SK-N-SH treated with all-trans-retinoic acid at 6 μM for 48 hours (cell line): ENCODE measurements around the gene OLAH.
A peak's percentile ranks its signal among the peaks of the same experiment; 100 is the strongest.

ENCODE experiments used
- ATAC-seq: fragments of 200-7000 bp; cut with Tn5 transposase; 3 replicates; pipeline ENCODE4 v1.9.1; 2020; ENCODE audit warnings: mild to moderate bottlenecking, moderate library complexity
- ARNTL ChIP-seq: fragments of 450-650 bp; formaldehyde crosslinking; IDR thresholded peaks from 2 replicates; pipeline ENCODE4 v1.5.0; 2020; ENCODE audit warnings: low read depth, mild to moderate bottlenecking, moderate library complexity, borderline replicate concordance
- BACH2 ChIP-seq: fragments of 250-450 bp; sonication (Bioruptor Pico); IDR thresholded peaks from 2 replicates; pipeline ENCODE4 v1.9.0; 2021; ENCODE audit warnings: mild to moderate bottlenecking, borderline replicate concordance
- ESRRG ChIP-seq: fragments of 250-450 bp; sonication (Bioruptor Pico); IDR thresholded peaks from 2 replicates; pipeline ENCODE4 v1.6.1; 2021; ENCODE audit warnings: mild to moderate bottlenecking
- GLIS3 ChIP-seq: fragments of 250-450 bp; sonication (Bioruptor Pico); IDR thresholded peaks from 2 replicates; pipeline ENCODE4 v1.5.0; 2020; ENCODE audit warnings: mild to moderate bottlenecking, moderate library complexity
- ISL1 ChIP-seq: fragments of 250-450 bp; sonication (Bioruptor Pico); IDR thresholded peaks from 2 replicates; pipeline ENCODE4 v2.1.2; 2022; ENCODE audit warnings: mild to moderate bottlenecking, moderate library complexity
- OSR1 ChIP-seq: fragments of 250-450 bp; sonication (Bioruptor Pico); IDR thresholded peaks from 2 replicates; pipeline ENCODE4 v1.8.0; 2022; ENCODE audit warnings: moderate library complexity, mild to moderate bottlenecking, inconsistent platforms
- PPARA ChIP-seq: fragments of 250-450 bp; sonication (Bioruptor Pico); IDR thresholded peaks from 2 replicates; pipeline ENCODE4 v1.5.0; 2020; ENCODE audit warnings: mild to moderate bottlenecking, borderline replicate concordance
- RARB ChIP-seq: fragments of 250-450 bp; sonication (Bioruptor Pico); IDR thresholded peaks from 2 replicates; pipeline ENCODE4 v1.8.0; 2021; ENCODE audit warnings: mild to moderate bottlenecking, moderate library complexity
- SNAI2 ChIP-seq: fragments of 250-450 bp; sonication (Bioruptor Pico); IDR thresholded peaks from 2 replicates; pipeline ENCODE4 v1.5.0; 2020; ENCODE audit warnings: mild to moderate bottlenecking, moderate library complexity
- TCF4 ChIP-seq: fragments of 250-450 bp; sonication (Bioruptor Pico); IDR thresholded peaks from 2 replicates; pipeline ENCODE4 v1.8.0; 2021; ENCODE audit warnings: mild to moderate bottlenecking, moderate library complexity, borderline replicate concordance
- TOX ChIP-seq: fragments of 250-450 bp; sonication (Bioruptor Pico); IDR thresholded peaks from 2 replicates; pipeline ENCODE4 v1.8.0; 2021; ENCODE audit warnings: mild to moderate bottlenecking, moderate library complexity, borderline replicate concordance
- ZFP3 ChIP-seq: fragments of 250-450 bp; sonication (Bioruptor Pico); IDR thresholded peaks from 2 replicates; pipeline ENCODE4 v1.5.0; 2020; ENCODE audit warnings: mild to moderate bottlenecking, moderate library complexity
- ZFP30 ChIP-seq: fragments of 450-650 bp; formaldehyde crosslinking; IDR thresholded peaks from 2 replicates; pipeline ENCODE4 v1.5.0; 2022; ENCODE audit warnings: mild to moderate bottlenecking, moderate library complexity
- ZNF70 ChIP-seq: fragments of 450-650 bp; formaldehyde crosslinking; IDR thresholded peaks from 2 replicates; pipeline ENCODE4 v1.5.0; 2020; ENCODE audit warnings: mild to moderate bottlenecking, moderate library complexity
- ZNF8 ChIP-seq: fragments of 450-650 bp; formaldehyde crosslinking; IDR thresholded peaks from 2 replicates; pipeline ENCODE4 v1.5.0; 2020; ENCODE audit warnings: mild to moderate bottlenecking, moderate library complexity
- TF ChIP-seq, protein P1 (sequence below): fragments of 250-450 bp; sonication (Bioruptor Pico); IDR thresholded peaks from 2 replicates; pipeline ENCODE4 v1.8.0; 2020; ENCODE audit warnings: mild to moderate bottlenecking, moderate library complexity, borderline replicate concordance
- TF ChIP-seq, protein P2 (sequence below): fragments of 250-450 bp; sonication (Bioruptor Pico); IDR thresholded peaks from 2 replicates; pipeline ENCODE4 v1.8.0; 2021; ENCODE audit warnings: low read depth, mild to moderate bottlenecking, moderate library complexity, borderline replicate concordance
- TF ChIP-seq, protein P3 (sequence below): fragments of 250-450 bp; sonication (Bioruptor Pico); IDR thresholded peaks from 2 replicates; pipeline ENCODE4 v1.5.1; 2021; ENCODE audit warnings: mild to moderate bottlenecking, moderate library complexity
- TF ChIP-seq, protein P4 (sequence below): fragments of 250-450 bp; sonication (Bioruptor Pico); IDR thresholded peaks from 2 replicates; pipeline ENCODE4 v1.5.0; 2020; ENCODE audit warnings: mild to moderate bottlenecking, moderate library complexity

The OLAH gene

DNA sequence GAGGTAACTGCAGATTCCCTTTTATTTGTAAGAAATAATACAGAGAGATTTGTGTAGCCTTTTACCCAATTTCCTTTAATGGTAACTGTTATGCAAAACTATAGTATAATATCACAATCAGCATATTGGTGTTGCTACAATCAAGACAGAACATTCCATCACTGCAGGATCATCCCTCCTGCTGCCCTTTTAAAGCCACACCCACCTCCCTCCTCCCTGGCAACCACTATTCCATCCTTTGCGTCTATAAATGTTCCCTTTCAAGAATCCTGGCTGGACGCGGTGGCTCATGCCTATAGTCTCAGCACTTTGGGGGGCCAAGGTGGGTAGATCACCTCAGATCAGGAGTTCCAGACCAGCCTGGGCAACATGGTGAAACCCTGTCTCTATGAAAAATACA, 31.7 kb downstream of the OLAH start:
- TF ChIP-seq TCF4 (CRISPR knock-in tag) (no peak), ZFP30 (CRISPR knock-in tag) (no peak), BACH2 (no peak), RARB (CRISPR knock-in tag) (no peak)
- TF ChIP-seq, protein P1, sequence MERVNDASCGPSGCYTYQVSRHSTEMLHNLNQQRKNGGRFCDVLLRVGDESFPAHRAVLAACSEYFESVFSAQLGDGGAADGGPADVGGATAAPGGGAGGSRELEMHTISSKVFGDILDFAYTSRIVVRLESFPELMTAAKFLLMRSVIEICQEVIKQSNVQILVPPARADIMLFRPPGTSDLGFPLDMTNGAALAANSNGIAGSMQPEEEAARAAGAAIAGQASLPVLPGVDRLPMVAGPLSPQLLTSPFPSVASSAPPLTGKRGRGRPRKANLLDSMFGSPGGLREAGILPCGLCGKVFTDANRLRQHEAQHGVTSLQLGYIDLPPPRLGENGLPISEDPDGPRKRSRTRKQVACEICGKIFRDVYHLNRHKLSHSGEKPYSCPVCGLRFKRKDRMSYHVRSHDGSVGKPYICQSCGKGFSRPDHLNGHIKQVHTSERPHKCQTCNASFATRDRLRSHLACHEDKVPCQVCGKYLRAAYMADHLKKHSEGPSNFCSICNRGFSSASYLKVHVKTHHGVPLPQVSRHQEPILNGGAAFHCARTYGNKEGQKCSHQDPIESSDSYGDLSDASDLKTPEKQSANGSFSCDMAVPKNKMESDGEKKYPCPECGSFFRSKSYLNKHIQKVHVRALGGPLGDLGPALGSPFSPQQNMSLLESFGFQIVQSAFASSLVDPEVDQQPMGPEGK (CRISPR knock-in tag) = no peak
- TF ChIP-seq, all 23 proteins: peak for 0
- ATAC-seq = no peak

DNA sequence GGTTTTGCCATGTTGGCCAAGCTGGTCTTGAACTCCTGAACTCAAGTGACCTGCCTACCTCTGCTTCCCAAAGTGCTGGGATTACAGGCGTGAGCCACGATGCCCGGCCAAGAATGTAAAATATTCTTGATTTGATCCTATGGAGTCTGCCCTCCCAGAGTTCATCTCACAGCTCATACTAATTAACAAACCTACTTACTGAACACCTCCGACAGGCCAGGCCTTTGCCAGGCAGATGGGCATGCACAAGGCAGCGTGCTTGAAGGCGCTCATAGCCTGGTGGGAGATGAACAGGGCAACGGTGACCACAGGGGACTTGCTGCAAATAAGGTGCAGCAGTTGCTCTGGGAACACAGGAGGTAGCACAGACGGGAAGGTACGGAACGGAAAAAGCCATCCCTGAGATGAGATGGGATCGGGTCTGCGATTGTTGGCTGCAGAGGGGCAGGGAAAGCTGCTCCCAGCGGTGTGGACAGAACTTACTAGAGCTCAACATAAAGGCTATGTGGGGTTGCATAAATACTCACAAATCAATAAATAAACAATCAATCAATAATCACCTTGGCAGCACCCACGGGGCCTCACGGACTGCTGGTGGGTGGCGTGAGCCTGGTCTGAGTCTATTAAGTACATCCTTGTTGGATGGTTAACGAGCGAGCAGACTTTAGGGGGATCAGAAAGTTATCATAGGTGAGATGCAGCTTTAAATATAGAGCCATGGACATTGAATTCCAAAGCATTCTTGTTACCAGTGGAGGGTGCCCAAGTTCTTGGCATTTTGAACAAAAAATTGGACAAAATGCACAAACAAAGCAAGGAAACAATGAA, 40.1 kb downstream of the OLAH start:
- TF ChIP-seq ESRRG (no peak), SNAI2 (no peak), OSR1 (CRISPR knock-in tag) (no peak), TOX (CRISPR knock-in tag) (no peak), TCF4 (CRISPR knock-in tag) (no peak), ARNTL (CRISPR knock-in tag) (no peak), ZNF70 (CRISPR knock-in tag) (no peak), PPARA (CRISPR knock-in tag) (no peak), ZFP30 (CRISPR knock-in tag) (no peak), ZFP3 (no peak), GLIS3 (CRISPR knock-in tag) (no peak)
- TF ChIP-seq, protein P2, sequence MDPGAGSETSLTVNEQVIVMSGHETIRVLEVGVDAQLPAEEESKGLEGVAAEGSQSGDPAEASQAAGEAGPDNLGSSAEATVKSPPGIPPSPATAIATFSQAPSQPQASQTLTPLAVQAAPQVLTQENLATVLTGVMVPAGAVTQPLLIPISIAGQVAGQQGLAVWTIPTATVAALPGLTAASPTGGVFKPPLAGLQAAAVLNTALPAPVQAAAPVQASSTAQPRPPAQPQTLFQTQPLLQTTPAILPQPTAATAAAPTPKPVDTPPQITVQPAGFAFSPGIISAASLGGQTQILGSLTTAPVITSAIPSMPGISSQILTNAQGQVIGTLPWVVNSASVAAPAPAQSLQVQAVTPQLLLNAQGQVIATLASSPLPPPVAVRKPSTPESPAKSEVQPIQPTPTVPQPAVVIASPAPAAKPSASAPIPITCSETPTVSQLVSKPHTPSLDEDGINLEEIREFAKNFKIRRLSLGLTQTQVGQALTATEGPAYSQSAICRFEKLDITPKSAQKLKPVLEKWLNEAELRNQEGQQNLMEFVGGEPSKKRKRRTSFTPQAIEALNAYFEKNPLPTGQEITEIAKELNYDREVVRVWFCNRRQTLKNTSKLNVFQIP (CRISPR knock-in tag) = no peak
- TF ChIP-seq, protein P3, sequence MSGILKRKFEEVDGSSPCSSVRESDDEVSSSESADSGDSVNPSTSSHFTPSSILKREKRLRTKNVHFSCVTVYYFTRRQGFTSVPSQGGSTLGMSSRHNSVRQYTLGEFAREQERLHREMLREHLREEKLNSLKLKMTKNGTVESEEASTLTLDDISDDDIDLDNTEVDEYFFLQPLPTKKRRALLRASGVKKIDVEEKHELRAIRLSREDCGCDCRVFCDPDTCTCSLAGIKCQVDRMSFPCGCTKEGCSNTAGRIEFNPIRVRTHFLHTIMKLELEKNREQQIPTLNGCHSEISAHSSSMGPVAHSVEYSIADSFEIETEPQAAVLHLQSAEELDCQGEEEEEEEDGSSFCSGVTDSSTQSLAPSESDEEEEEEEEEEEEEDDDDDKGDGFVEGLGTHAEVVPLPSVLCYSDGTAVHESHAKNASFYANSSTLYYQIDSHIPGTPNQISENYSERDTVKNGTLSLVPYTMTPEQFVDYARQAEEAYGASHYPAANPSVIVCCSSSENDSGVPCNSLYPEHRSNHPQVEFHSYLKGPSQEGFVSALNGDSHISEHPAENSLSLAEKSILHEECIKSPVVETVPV (CRISPR knock-in tag) = no peak
- ATAC-seq = no peak

DNA sequence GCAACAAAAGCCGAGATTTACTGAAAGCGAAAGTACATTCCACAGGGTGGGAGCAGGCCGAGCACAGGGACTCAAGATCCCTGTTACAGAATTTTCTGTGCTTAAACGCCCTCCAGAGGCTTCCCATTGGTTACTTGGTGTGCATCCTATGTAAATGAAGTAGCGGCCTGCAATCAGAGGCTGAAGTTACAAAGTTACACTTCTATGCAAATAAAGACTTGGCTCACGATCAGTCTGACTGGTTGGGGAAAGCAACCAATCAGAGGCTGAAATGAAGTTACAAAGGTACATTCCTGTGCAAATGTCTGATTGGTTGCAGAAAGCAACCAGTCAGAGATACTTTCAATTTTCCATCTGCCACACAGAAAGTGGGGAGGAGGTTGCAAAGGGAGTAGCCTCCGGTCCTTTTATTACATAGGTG, 40.8 kb downstream of the OLAH start:
- ATAC-seq = peak; percentile 50
- TF ChIP-seq, protein P1 (CRISPR knock-in tag) = no peak
- no peak for TF ChIP-seq BACH2
- no peak for TF ChIP-seq ZFP3
- no peak for TF ChIP-seq TOX (CRISPR knock-in tag)
- TF ChIP-seq, protein P3 (CRISPR knock-in tag) = no peak
- no peak for TF ChIP-seq ISL1
- TF ChIP-seq, protein P2 (CRISPR knock-in tag) = no peak
- no peak for TF ChIP-seq TCF4 (CRISPR knock-in tag)
- no peak for TF ChIP-seq OSR1 (CRISPR knock-in tag)
- TF ChIP-seq RARB (CRISPR knock-in tag) = no peak
- TF ChIP-seq, protein P4, sequence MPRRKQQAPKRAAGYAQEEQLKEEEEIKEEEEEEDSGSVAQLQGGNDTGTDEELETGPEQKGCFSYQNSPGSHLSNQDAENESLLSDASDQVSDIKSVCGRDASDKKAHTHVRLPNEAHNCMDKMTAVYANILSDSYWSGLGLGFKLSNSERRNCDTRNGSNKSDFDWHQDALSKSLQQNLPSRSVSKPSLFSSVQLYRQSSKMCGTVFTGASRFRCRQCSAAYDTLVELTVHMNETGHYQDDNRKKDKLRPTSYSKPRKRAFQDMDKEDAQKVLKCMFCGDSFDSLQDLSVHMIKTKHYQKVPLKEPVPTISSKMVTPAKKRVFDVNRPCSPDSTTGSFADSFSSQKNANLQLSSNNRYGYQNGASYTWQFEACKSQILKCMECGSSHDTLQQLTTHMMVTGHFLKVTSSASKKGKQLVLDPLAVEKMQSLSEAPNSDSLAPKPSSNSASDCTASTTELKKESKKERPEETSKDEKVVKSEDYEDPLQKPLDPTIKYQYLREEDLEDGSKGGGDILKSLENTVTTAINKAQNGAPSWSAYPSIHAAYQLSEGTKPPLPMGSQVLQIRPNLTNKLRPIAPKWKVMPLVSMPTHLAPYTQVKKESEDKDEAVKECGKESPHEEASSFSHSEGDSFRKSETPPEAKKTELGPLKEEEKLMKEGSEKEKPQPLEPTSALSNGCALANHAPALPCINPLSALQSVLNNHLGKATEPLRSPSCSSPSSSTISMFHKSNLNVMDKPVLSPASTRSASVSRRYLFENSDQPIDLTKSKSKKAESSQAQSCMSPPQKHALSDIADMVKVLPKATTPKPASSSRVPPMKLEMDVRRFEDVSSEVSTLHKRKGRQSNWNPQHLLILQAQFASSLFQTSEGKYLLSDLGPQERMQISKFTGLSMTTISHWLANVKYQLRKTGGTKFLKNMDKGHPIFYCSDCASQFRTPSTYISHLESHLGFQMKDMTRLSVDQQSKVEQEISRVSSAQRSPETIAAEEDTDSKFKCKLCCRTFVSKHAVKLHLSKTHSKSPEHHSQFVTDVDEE = no peak
- no peak for TF ChIP-seq ZNF8 (CRISPR knock-in tag)
- no peak for TF ChIP-seq ARNTL (CRISPR knock-in tag)
- TF ChIP-seq ZFP30 (CRISPR knock-in tag) = no peak
